SK-N-SH treated with all-trans-retinoic acid at 6 μM for 48 hours (cell line): ENCODE data around the gene CEACAM6.

Experiments
- ATAC-seq: fragments of 200-7000 bp; cut with Tn5 transposase; 3 replicates; pipeline ENCODE4 v1.9.1; 2020; ENCODE audit warnings: mild to moderate bottlenecking, moderate library complexity
- ARNTL ChIP-seq: fragments of 450-650 bp; formaldehyde crosslinking; IDR thresholded peaks from 2 replicates; pipeline ENCODE4 v1.5.0; 2020; ENCODE audit warnings: low read depth, mild to moderate bottlenecking, moderate library complexity, borderline replicate concordance
- BACH2 ChIP-seq: fragments of 250-450 bp; sonication (Bioruptor Pico); IDR thresholded peaks from 2 replicates; pipeline ENCODE4 v1.9.0; 2021; ENCODE audit warnings: mild to moderate bottlenecking, borderline replicate concordance
- CREB5 ChIP-seq: fragments of 250-450 bp; sonication (Bioruptor Pico); IDR thresholded peaks from 2 replicates; pipeline ENCODE4 v1.5.1; 2020; ENCODE audit warnings: low read depth, mild to moderate bottlenecking, moderate library complexity
- CSDC2 ChIP-seq: fragments of 250-450 bp; sonication (Bioruptor Pico); IDR thresholded peaks from 2 replicates; pipeline ENCODE4 v1.5.0; 2020; ENCODE audit warnings: mild to moderate bottlenecking, moderate library complexity
- CSRNP3 ChIP-seq: fragments of 250-450 bp; sonication (Bioruptor Pico); IDR thresholded peaks from 2 replicates; pipeline ENCODE4 v1.5.1; 2021; ENCODE audit warnings: mild to moderate bottlenecking, moderate library complexity
- ESRRG ChIP-seq: fragments of 250-450 bp; sonication (Bioruptor Pico); IDR thresholded peaks from 2 replicates; pipeline ENCODE4 v1.6.1; 2021; ENCODE audit warnings: mild to moderate bottlenecking
- GLIS3 ChIP-seq: fragments of 250-450 bp; sonication (Bioruptor Pico); IDR thresholded peaks from 2 replicates; pipeline ENCODE4 v1.5.0; 2020; ENCODE audit warnings: mild to moderate bottlenecking, moderate library complexity
- ISL1 ChIP-seq: fragments of 250-450 bp; sonication (Bioruptor Pico); IDR thresholded peaks from 2 replicates; pipeline ENCODE4 v2.1.2; 2022; ENCODE audit warnings: mild to moderate bottlenecking, moderate library complexity
- OSR1 ChIP-seq: fragments of 250-450 bp; sonication (Bioruptor Pico); IDR thresholded peaks from 2 replicates; pipeline ENCODE4 v1.8.0; 2022; ENCODE audit warnings: moderate library complexity, mild to moderate bottlenecking, inconsistent platforms
- PATZ1 ChIP-seq: fragments of 250-450 bp; sonication (Bioruptor Pico); IDR thresholded peaks from 2 replicates; pipeline ENCODE4 v1.8.0; 2020; ENCODE audit warnings: mild to moderate bottlenecking, moderate library complexity, borderline replicate concordance
- PPARA ChIP-seq: fragments of 250-450 bp; sonication (Bioruptor Pico); IDR thresholded peaks from 2 replicates; pipeline ENCODE4 v1.5.0; 2020; ENCODE audit warnings: mild to moderate bottlenecking, borderline replicate concordance
- RARB ChIP-seq: fragments of 250-450 bp; sonication (Bioruptor Pico); IDR thresholded peaks from 2 replicates; pipeline ENCODE4 v1.8.0; 2021; ENCODE audit warnings: mild to moderate bottlenecking, moderate library complexity
- SNAI2 ChIP-seq: fragments of 250-450 bp; sonication (Bioruptor Pico); IDR thresholded peaks from 2 replicates; pipeline ENCODE4 v1.5.0; 2020; ENCODE audit warnings: mild to moderate bottlenecking, moderate library complexity
- TCF4 ChIP-seq: fragments of 250-450 bp; sonication (Bioruptor Pico); IDR thresholded peaks from 2 replicates; pipeline ENCODE4 v1.8.0; 2021; ENCODE audit warnings: mild to moderate bottlenecking, moderate library complexity, borderline replicate concordance
- TOX ChIP-seq: fragments of 250-450 bp; sonication (Bioruptor Pico); IDR thresholded peaks from 2 replicates; pipeline ENCODE4 v1.8.0; 2021; ENCODE audit warnings: mild to moderate bottlenecking, moderate library complexity, borderline replicate concordance
- TSHZ2 ChIP-seq: fragments of 250-450 bp; sonication (Bioruptor Pico); IDR thresholded peaks from 2 replicates; pipeline ENCODE4 v1.5.0; 2020; ENCODE audit warnings: mild to moderate bottlenecking, moderate library complexity
- ZC3H10 ChIP-seq: fragments of 250-450 bp; sonication (Bioruptor Pico); IDR thresholded peaks from 2 replicates; pipeline ENCODE4 v1.5.1; 2021; ENCODE audit warnings: mild to moderate bottlenecking, moderate library complexity
- ZFP3 ChIP-seq: fragments of 250-450 bp; sonication (Bioruptor Pico); IDR thresholded peaks from 2 replicates; pipeline ENCODE4 v1.5.0; 2020; ENCODE audit warnings: mild to moderate bottlenecking, moderate library complexity
- ZFP30 ChIP-seq: fragments of 450-650 bp; formaldehyde crosslinking; IDR thresholded peaks from 2 replicates; pipeline ENCODE4 v1.5.0; 2022; ENCODE audit warnings: mild to moderate bottlenecking, moderate library complexity
- ZNF565 ChIP-seq: fragments of 450-650 bp; formaldehyde crosslinking; conservative IDR thresholded peaks from 2 replicates; pipeline ENCODE4 v1.5.0; 2020; ENCODE audit warnings: low read depth, mild to moderate bottlenecking, moderate library complexity
- ZNF70 ChIP-seq: fragments of 450-650 bp; formaldehyde crosslinking; IDR thresholded peaks from 2 replicates; pipeline ENCODE4 v1.5.0; 2020; ENCODE audit warnings: mild to moderate bottlenecking, moderate library complexity
- ZNF8 ChIP-seq: fragments of 450-650 bp; formaldehyde crosslinking; IDR thresholded peaks from 2 replicates; pipeline ENCODE4 v1.5.0; 2020; ENCODE audit warnings: mild to moderate bottlenecking, moderate library complexity

The CEACAM6 gene

GRCh38 chr19:41793414-41793727 lies 38.0 kb downstream of the CEACAM6 start:
- TF ChIP-seq OSR1 (CRISPR knock-in tag): no peak
- no peak for TF ChIP-seq ESRRG (CRISPR knock-in tag)
- no peak for TF ChIP-seq ZFP30 (CRISPR knock-in tag)
- ATAC-seq: no peak

- peak; percentile 91 for ATAC-seq
Measured at GRCh38 chr19:41795031-41795461, 39.7 kb downstream of the CEACAM6 start.

GRCh38 chr19:41796362-41796761 lies 41.0 kb downstream of the CEACAM6 start, which contains the start of gene CEACAM3:
Gene CEACAM3 (plus strand): TSS chr19:41796587. CDS start chr19:41796678, 91 bp downstream.
- ATAC-seq: no peak
- TF ChIP-seq GLIS3 (no peak), ZFP3 (CRISPR knock-in tag) (no peak), ESRRG (CRISPR knock-in tag) (no peak), RARB (CRISPR knock-in tag) (no peak), ZNF70 (no peak), SNAI2 (CRISPR knock-in tag) (no peak), TOX (CRISPR knock-in tag) (no peak), ISL1 (no peak), OSR1 (CRISPR knock-in tag) (no peak), TSHZ2 (no peak), ZNF565 (CRISPR knock-in tag) (no peak), ARNTL (CRISPR knock-in tag) (no peak), ZNF8 (CRISPR knock-in tag) (no peak), ZC3H10 (CRISPR knock-in tag) (no peak), CSDC2 (CRISPR knock-in tag) (no peak)

More at GRCh38 chr19:41795031-41795461, 39.7 kb downstream of the CEACAM6 start:
- TF ChIP-seq TCF4: no peak
- no peak for TF ChIP-seq TOX (CRISPR knock-in tag)
- no peak for TF ChIP-seq TSHZ2
- no peak for TF ChIP-seq ZFP30 (CRISPR knock-in tag)
- TF ChIP-seq GLIS3: no peak
- TF ChIP-seq PPARA (CRISPR knock-in tag): no peak
- TF ChIP-seq CREB5 (CRISPR knock-in tag): no peak
- no peak for TF ChIP-seq ISL1
- no peak for TF ChIP-seq CSRNP3 (CRISPR knock-in tag)
- TF ChIP-seq OSR1 (CRISPR knock-in tag): no peak
- TF ChIP-seq BACH2 (CRISPR knock-in tag): no peak
- TF ChIP-seq PATZ1 (CRISPR knock-in tag): no peak
- no peak for TF ChIP-seq SNAI2 (CRISPR knock-in tag)
